DOHH2 (cell line): ENCODE results near the gene DNAAF5.

Source experiments
- CTCF ChIP-seq: fragments of 200-600 bp; sonication (generic); IDR thresholded peaks from one replicate; pipeline ENCODE4 v1.5.1; 2014; ENCODE audit warnings: antibody characterized with exemption, mild to moderate bottlenecking, low read depth, low read length; ENCODE audit not compliant: poor library complexity, severe bottlenecking
- EZH2phosphoT487 ChIP-seq: fragments of 200-600 bp; sonication (generic); IDR thresholded peaks from 2 replicates; pipeline ENCODE4 v1.6.1; 2017; ENCODE audit warnings: borderline replicate concordance, mild to moderate bottlenecking, antibody characterized with exemption, low read length, moderate library complexity, mixed read lengths

GRCh38 chr7:783556-784490, 57.3 kb downstream of the DNAAF5 start:
- TF ChIP-seq CTCF (no peak), EZH2phosphoT487 (no peak)
